C4-2B (cell line): Measurements from ENCODE around the gene FSTL5.
A peak's percentile ranks its signal among the peaks of the same experiment; 100 is the strongest.

Experiments
- H3K27ac ChIP-seq: fragments of 450-650 bp; 2 replicates; pipeline ENCODE4 v1.5.1; 2017
- ZFX ChIP-seq: fragments of 450-650 bp; IDR thresholded peaks from 2 replicates; pipeline ENCODE4 v1.6.1; 2017
- TF ChIP-seq, protein P1 (sequence below): fragments of 450-650 bp; conservative IDR thresholded peaks from 2 replicates; pipeline ENCODE4 v1.5.1; 2017; ENCODE audit warnings: mild to moderate bottlenecking

FSTL5 gene

DNA sequence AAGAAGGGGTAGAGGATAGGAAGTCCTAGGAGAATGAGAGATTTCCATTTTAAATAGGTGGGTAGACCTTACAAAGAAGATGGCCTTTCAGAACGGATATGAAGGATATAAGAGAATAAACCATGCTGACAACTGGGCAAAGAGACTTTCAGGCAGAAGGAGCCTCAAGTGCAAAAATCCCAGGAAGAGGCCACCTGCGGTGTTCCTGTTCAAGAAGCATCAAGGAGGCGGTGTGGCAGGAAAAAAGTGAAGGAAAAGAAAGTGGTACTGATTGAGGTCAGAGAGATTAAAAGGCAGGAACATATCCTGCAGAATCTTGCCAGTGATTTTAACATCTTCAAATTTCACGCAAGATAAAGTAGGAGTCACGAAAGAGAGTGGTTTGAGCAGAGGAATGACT is 172.0 kb downstream of the FSTL5 start:
- TF ChIP-seq, protein P1, sequence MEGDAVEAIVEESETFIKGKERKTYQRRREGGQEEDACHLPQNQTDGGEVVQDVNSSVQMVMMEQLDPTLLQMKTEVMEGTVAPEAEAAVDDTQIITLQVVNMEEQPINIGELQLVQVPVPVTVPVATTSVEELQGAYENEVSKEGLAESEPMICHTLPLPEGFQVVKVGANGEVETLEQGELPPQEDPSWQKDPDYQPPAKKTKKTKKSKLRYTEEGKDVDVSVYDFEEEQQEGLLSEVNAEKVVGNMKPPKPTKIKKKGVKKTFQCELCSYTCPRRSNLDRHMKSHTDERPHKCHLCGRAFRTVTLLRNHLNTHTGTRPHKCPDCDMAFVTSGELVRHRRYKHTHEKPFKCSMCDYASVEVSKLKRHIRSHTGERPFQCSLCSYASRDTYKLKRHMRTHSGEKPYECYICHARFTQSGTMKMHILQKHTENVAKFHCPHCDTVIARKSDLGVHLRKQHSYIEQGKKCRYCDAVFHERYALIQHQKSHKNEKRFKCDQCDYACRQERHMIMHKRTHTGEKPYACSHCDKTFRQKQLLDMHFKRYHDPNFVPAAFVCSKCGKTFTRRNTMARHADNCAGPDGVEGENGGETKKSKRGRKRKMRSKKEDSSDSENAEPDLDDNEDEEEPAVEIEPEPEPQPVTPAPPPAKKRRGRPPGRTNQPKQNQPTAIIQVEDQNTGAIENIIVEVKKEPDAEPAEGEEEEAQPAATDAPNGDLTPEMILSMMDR: no peak
- no peak for TF ChIP-seq ZFX
- H3K27ac ChIP-seq: no peak overlapping the region

DNA sequence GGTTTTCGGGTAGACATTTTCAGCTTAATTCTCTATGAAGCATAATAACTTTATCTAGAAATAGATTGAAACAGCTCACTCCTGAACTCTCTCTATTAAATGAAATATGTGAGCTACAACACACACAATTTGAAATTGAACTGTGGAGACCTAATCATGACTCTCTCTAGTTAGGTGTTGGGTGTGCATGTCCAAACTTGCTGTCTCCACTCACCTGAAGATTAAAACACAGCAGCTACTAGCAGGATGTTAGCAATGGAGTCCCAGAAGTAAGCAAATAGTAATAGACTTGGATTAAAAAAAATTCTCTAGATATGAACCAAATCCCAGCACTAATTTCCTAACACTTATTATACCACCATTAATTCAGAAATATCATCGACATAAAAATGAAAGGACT is 173.1 kb downstream of the FSTL5 start:
- TF ChIP-seq ZFX: no peak
- no peak overlapping the region for H3K27ac ChIP-seq

DNA sequence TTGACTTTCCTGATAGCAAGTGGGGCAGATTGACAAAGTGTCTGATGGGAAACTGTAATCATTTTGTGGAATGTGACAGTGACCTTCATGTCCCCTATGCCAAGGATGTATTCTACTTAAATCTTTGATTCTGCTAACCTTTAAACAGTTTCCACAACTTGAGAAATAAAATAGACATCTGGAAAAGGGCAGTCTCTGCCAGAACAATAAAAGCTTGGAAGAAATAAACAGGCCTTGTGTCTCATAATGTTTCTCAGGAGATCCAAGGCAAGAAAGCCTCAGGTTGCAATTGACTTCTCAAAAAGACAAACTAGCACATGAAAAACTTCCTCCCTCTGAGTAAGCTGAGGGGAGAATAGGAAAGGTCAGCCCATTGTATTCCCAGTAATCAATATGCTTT is 174.9 kb downstream of the FSTL5 start:
- no peak for TF ChIP-seq ZFX
- no peak overlapping the region for H3K27ac ChIP-seq

DNA sequence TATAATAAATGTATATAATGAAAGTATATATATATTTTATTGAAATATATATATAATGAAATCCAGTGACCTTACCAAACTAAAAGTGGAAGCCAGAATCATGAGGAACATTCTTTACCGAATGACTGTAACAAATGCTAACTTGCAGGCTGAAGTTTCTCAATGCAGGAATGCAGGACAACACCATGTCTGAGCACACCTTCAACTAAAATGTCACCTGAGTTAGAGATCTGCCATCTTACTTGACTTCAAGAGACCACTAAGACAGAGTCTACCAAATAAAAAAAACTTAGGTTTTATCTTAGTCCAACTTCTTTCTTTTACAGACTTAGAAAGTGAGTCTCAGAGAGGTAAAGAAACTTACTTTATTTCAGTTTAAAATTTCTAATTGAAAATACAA is 176.2 kb downstream of the FSTL5 start:
- no peak for TF ChIP-seq ZFX
- TF ChIP-seq, protein P1: no peak
- no peak overlapping the region for H3K27ac ChIP-seq

DNA sequence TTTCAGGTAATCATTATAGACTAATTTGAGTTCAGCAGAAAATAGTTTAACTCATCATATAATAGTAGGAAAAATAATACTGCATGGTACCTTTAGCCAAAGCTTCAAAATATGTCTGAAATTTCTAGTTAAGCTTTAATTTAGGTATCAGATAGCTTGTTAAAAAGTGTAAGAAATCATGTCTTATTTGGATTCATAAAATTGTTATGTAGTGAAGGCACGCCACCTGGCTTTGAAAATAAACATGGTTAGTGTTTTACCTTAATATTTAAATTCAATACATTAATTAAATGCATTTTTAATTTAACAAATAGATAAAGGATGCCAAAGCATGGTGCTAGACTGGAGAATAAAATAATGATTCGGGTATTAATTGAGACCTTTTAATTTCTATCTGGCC is 211.4 kb downstream of the FSTL5 start:
- H3K27ac ChIP-seq: no peak overlapping the region
- TF ChIP-seq ZFX: no peak
- TF ChIP-seq, protein P1: peak; percentile 46

- no peak for TF ChIP-seq ZFX
- TF ChIP-seq, protein P1: no peak
These were observed 213.7 kb downstream of the FSTL5 start for GRCh38 chr4:161949946-161950725.

GRCh38 chr4:161948026-161948770 is 215.6 kb downstream of the FSTL5 start:
- TF ChIP-seq ZFX: no peak
- TF ChIP-seq, protein P1: no peak

More at GRCh38 chr4:161949946-161950725, 213.7 kb downstream of the FSTL5 start:
- H3K27ac ChIP-seq: no peak overlapping the region

GRCh38 chr4:161937596-161937995 is 226.2 kb downstream of the FSTL5 start:
- TF ChIP-seq ZFX: no peak
- TF ChIP-seq, protein P1: no peak
- H3K27ac ChIP-seq: no peak overlapping the region

More at GRCh38 chr4:161948026-161948770, 215.6 kb downstream of the FSTL5 start:
- no peak overlapping the region for H3K27ac ChIP-seq
